Kidney glomerular epithelial cell (primary cell): ENCODE results near the gene TINAG.

ENCODE experiments used
- DNase-seq: peaks from one replicate; lab custom pipeline; 2025; lab: John Stamatoyannopoulos, UW

The TINAG gene, protein sequence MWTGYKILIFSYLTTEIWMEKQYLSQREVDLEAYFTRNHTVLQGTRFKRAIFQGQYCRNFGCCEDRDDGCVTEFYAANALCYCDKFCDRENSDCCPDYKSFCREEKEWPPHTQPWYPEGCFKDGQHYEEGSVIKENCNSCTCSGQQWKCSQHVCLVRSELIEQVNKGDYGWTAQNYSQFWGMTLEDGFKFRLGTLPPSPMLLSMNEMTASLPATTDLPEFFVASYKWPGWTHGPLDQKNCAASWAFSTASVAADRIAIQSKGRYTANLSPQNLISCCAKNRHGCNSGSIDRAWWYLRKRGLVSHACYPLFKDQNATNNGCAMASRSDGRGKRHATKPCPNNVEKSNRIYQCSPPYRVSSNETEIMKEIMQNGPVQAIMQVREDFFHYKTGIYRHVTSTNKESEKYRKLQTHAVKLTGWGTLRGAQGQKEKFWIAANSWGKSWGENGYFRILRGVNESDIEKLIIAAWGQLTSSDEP

DNA sequence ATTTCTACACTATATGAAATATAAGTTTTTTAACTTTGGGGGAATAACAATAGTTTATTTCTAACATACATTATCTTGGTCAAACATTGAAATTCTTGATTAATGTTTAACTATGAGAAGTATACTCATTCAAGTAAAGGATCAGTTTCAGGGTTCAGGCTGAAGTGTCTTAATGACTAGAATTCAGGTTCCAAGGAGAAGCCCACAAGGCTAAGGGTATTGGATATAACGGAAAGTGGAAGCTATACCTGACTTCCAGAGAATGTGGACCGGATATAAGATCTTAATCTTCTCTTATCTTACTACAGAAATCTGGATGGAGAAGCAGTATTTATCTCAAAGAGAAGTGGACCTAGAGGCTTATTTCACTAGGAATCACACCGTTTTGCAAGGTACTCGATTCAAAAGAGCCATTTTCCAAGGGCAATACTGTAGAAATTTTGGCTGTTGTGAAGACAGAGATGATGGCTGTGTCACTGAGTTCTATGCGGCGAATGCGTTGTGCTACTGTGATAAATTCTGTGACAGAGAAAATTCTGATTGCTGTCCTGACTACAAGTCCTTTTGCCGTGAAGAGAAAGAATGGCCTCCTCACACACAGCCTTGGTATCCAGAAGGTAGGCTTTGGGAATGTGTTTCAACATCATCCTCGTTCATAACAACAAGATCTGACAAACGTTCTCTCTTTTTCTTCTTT lies at the start of gene TINAG:
Gene TINAG (plus strand): TSS at position 153 of the 697 bp plus-strand sequence. CDS start 110 bp downstream, at position 263.
- DNase-seq = no peak

DNA sequence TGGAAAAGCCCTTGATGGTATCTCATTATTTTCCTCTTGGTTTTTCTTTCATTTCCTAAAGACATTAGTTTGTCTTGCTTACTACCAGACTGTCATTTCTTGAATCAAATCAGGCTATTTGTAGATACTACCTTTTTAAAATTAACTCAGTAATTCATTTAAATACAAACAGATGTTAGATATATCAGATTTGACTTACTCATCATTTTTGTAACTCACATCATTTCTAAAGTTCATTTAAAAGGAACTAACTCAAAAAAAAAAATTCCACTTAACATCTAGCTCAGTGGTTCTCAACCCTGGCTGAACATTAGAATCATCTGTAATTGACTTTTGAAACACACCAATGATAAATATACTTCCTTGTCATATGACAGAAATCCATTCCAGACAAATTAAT lies 48.2 kb upstream of the TINAG start:
- no peak for DNase-seq

DNA sequence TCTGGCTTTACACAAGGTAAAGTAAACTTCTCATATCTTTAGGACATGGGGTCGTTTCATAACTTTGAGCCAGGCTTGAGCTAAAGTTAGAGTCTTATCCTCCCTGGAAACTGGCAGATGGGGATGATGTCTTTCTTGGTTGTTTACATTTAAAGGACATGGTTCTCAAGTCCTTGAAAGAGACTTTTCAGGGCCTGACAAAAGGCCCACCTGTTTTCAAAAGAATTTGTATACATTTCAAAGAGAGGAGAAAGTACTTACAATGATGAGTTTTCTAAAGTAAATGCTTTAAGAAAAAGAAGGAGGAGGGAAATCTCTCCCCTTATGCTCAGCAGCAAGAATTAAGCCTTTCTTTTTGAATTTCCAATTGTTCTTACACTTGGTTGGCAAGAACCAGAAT lies 45.7 kb upstream of the TINAG start:
- DNase-seq = no peak

DNA sequence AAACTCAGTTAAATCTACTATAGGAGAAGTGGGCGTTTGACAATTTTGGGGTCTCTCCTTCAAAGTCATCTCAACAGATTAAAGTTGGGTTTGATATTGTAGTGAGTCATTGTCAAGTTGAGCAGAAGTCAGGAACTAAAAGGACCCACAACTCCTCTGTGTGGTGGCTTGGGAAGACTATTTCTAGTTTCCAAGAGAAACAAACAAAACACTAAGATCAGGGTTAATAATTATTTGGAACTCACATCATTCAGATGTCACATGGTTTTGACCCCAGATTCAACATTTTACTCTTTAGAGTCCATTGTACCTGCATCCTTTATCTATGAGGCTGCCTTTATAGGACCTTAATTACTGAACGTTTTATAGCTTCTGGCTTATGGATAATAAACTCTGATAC lies 45.3 kb upstream of the TINAG start:
- peak; percentile 44 for DNase-seq

DNA sequence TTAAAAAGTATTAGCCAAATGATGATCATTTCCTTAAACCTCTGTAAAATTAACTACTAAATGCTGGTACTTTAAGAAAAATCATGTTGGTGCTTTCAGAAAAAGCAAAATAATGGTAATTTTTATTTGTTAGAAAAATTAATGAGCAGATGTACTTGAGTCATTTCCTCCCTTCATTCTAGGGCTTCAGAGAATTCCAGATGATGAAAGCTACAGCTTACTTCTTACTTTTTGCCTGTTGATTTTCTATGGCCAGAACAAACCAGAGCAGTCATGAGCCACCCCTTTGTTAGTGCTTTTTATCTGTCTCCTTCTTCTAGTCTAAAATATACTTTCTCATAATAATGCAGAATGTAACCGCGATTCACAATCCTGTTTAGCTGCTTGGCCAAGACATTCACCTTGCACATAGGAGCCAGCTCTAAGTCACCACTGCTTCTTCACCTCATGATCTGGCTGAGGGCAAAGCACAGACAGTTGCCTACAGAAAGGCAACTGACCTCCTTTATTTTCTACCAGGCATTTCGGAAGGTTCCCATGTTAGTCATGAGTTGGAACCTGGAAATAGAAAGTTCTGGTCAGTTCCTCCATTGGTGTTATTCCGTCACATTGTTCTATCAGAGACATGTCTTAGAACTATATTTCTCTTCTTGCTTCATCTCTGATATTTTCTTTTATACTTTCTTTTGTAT lies 43.5 kb upstream of the TINAG start:
- no peak for DNase-seq

DNA sequence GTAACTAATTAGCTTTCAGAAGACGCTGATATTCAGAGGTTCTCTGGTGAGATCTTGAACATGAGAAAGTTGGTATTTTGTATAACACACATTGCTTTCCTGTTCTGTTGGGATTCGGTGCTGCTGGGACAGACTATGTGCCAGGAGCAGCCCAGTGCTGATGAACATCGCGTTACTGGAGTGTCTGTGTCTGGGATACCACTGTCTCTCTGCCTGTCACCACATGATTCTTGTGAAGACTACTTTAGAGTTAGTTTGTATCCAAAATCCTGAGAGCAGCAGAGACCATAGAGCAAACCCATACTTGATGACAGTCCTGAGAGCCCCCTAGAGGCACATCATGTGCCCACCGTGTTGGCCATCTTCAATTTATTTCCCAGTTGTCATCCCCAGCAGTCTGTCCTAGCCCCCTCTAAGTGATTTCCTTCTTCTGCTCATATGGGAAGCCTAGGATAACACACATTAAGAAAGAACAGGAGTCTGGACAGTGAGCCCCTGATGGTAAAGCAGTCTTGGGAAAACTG lies 41.8 kb upstream of the TINAG start:
- DNase-seq = no peak

DNA sequence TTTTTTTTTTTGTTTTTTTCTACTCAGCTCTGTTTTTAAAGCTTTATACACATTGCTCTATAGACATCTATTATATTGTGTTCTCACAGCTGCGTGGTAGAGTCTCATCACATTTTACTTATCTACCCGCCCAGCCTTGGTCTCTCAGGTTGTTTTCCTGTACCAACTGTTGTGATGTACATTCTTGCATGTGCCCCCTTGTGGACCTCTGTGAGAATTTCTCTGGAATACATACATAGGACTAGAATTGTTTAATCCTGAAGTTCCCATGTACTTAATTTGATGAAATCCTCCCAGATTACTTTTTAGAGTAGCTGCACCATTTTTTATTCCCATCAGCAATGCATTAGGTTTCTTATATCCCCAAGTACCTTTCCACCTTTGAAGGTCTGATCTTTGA lies 40.4 kb upstream of the TINAG start:
- no peak for DNase-seq

DNA sequence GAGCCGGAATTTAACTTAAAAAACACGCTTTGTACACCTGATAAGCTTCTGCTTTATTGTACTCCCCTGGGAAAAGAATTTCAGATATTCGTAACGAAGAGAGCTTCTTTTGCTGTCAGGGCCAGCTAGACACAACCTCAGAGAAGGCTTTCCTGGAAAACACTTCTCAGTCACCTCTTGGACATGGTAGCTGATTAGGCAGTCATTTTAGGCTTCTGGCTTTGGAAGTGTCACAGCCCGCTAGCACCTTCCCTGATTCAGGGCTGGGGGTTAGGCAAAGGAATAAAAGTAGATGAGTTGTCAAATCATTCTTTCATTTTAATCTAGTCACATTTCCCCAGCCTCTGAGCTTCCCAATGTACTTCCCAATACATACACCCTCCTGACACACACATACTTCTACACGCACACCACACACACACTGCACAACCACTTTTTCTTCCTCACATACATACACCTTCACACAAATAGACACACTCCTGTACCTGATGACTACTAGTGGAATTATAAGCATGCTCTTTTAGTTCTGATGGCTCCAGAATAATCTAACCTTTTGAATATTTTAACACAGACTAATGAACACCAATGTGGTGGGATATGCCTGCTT lies 34.9 kb upstream of the TINAG start:
- no peak for DNase-seq

DNA sequence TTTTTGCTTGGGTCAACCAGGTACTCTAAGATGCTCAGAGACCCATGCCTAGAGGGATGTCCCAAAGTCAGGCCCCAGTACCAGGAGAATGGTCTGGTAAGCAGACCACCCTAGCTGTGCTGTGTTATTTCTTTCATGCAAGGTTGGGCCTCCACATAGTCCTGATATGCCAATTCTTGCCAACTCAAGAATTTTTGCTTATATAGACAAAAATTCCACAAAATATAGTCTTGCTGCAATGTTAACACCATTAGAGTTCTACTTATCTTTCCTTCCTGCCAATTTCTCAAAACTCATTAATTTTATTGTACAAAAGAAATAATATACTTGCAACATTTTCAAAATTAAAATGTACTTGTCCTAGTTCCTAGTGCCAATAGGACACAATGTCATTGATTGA lies 33.9 kb upstream of the TINAG start:
- no peak for DNase-seq

DNA sequence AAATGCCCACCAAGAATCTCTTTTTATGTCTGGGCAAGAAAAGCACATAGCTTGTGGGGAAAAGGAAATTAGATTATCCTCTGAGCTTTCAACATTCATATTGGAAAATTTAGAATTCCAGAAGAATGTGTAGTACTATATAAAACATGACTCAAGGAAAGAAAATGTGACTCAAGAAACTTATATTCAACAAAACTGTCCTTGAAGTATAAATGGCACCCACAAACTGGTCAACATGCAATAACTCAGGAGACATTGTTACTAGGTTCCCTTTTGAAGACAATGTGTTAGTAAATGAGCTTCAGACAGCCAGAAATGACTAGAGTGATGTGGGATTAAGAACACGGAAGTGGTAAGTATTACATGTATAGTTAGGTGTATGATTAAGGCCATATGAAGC lies 26.1 kb upstream of the TINAG start:
- DNase-seq = peak; percentile 19

DNA sequence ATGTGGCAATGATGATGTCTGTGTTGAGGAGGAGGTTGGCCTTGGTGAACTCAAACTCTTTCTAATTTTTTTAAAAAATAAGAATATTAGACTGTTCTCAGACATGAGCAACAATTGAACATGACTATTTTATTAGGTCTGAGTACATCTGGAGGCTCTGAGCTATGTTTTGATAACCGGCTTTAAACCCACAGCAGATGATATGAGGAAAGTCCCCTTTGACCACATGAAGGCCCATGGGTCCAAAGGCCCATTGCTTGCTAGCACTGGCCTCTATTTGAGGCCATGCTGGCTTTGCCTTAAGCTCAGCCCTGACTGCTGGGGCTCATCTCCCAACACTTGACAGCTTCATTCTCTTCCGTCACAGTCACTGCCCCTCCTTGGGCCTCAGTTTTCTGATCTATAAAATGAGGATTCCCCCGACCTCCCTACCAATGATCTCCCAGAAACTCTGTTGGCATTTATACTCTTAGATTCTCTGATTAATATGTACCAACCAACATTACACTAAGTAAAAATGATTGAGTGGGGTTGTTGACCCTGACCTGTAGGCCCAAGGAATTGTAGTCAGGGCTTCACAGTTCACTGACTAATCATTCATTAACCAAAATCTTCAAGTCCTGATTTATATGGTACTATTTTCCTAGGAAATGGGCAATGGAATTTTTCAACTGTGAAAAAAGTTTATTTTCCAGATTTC lies 23.9 kb upstream of the TINAG start:
- DNase-seq = peak; percentile 49

DNA sequence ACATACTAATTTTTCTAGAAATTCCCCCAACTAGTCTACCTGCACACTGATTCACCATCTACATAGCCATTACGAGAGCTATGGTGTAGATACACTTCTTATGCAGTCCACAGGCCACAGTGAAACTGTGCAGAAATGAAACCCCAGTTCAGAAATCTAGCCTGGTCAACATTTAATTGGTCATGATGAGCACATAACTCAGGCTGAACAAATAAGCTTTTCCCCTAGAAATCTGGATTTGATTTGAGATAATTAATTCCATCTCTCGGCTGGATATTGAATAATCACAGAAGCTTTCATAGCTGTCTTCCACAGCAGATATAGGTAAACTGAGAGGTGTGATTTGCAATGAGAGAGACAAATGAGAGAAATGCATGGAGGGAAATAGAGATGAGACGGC lies 22.6 kb upstream of the TINAG start:
- no peak for DNase-seq

DNA sequence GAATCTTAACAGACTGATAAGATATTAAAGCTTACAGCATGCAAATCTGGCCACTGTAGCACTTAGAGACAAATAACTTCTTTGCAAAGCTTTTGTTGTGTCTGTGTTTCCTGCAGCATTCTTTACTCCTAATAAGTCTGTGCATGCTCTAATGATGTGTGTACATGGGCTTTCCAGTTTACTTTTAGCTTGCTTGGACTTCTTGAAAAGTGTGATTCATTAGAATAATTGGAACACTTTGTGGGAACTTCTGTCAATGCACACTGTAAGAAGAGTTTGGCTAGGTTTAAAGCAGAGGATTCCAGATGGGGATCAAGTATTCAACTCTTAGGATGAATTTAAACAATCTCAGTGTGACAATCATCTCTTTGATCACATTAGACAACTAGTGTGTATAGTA lies 22.1 kb upstream of the TINAG start:
- no peak for DNase-seq

DNA sequence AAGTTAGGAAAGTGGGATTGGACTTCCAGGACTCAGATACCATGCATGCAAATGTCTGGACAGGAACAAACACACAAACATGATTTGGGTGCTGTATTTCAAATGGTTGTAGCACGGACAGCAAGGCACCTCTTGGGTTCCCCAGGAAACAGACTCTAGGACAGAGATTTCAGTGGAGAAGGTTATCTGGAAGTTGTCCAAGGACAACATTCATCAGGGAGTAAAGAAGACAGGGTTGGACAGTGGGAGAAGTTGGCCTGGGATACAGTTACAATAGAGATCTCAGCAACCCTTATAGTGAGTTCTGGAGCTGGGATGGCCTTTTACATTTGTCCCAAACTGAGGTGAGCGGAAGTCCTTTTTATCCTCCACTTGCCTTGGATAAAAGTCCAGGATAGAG lies 19.8 kb upstream of the TINAG start:
- DNase-seq = peak; percentile 21

DNA sequence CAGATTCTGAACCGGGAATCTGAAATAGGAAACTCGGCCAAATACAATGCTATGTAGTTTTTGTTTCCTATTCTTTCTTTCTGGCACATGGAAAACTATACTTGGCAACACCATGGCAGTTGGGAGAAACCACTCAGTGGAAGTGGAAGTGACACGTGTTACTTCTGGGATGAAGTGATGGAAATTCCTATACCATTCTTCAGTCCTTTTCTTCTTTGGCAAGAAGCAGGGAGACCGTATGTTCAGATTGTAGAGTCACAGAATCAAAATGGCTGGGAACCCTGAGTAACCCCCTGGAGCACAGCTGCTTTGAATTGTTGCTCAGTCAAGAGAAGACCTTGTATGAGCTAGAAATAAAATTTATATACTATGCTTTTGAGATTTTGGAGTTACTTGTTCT lies 18.8 kb upstream of the TINAG start:
- DNase-seq = no peak

DNA sequence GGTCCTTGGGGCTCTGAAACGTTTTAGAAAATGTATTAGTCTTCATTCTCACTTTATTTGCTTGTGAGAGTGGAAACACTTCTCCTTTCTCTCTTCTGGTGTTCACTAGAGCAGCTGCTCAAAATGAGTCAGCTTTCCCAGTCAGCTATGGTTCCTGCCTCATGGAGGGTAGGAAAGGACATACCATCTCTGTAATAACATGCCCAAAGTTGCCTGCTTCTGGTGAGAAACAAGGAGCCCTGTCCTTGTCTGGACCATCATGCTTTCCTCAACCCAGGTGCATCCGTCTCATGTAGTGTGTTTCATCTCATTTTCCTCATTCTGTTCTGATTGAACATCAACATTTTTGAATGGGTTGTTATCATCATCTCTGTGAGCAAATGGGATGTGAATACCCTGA lies 17.1 kb upstream of the TINAG start:
- DNase-seq = peak; percentile 72

DNA sequence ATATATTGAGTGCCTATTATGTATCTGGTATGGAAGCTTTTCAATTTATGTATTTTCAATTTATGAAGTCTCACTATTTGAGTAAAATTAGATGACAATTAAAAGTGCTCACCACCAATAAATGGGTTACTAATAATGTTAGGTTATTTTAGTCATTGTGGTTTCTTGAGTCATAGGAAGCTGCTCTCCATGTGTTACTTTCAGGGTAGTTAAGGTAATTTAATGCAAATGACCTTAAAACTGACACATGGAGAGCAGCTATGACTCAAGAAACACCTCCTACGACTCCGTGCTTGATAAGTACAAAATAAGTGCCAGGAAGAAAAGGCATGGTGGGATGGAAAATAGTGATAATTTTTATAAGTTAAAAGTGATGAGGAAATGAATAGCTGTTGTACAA lies 16.5 kb upstream of the TINAG start:
- peak; percentile 89 for DNase-seq

DNA sequence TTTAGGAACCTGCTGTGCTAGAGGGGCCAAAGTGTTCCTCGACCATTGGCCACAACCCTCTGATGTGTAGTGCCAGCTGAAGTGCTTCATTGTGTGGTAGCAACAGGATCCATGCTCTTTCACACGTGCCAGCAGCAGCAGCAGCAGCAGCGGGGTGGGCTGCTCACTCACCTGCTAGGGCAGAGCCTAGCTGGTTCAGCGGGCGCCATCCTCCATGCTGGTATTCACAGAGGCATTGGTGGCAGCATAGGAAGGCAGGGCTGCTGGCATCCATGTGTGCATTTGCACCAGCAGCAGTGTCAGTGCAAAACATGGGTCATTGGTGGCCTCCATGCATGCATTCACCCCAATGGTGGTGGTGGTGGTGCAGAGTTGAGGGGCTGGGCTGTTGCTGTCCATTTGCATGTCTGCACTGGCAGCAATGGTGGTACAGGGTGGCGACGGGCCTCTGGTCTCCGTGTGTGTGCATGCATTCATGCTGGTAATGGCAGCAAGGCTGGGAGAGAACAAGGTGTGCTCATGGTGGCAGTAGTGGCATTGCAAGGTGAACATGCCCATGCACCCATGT lies 13.2 kb upstream of the TINAG start:
- no peak for DNase-seq

DNA sequence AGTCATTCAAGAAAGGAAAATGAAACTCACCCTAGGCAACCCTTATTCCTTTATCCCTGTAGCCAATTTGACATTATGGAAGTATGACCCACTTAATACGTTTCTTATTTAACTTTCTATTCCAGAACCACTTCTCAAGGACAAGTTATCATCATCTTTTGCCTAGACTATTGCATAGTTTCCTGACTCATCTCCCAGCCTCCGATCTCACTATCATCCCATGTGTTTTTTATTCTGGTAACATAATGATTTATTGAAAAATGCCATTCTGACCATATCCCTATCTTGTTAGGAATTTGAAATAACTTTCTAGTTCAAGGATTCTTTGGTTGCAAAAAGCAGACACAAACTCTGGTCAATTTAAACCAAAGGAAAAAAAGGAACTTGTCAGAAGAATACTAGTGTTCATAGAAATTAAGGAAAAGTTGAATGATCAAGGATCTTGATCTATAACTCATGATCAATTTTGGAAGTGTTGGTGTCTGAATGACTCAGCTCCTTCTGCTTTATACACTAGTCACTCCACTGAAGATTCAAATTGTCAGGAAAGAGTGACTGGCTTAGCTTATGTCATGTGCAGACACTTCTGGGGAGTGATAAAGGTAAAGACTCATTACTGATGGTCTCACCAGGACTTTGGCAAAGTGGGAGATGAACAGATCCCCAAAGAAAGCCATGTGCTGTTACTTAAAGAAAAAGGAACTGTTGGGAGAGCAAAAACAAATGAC lies 8.5 kb upstream of the TINAG start:
- DNase-seq = no peak

DNA sequence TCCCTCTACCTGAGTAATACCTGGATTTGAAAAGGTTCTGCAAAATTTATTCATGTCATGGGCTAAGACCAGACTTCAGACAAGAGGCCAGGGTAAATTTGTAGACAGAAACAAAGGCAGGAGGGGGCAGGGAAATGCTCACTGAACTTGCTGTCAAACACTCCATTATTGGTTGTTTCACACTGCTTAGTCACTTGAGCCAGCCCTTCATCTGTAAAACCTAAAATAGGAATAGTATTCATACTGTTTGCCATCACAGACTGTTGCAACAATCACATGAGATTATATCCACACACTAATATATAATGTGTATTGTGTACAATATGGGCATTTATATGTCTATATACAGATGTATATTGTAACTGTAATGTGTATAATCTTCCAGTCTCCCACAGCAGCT lies 6.5 kb upstream of the TINAG start:
- DNase-seq = no peak
